ENCODE data around the gene PIWIL4. TPM values are rescaled to one million over a fixed set of nuclear protein-coding genes. Genes with fewer than 3 reads are reported as not detected.
A peak's percentile ranks its signal among the peaks of the same experiment; 100 is the strongest.

The PIWIL4 gene
- total RNA-seq, 1 experiment from 2014 or later, result not detected

DNA sequence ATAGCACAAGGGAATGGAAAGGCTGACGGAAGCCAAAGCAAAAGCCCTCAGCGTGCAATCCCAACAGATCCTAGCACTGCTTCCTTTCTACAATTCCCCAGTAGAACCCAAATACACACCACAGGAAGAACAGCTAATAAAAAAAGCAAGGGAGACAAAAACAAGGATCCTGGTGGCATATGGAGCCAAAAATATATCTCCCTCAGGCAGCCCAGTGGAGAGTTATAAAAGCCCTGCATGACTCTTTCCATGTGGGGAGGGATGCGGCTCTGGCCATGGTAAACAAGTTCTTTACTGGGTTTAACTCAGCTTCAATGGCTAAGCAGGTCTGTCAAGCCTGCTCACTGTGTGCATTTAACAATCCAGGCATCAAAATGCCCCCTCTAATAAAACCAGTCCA is 88.1 kb downstream of the PIWIL4 start:
- Histone ChIP-seq H3K23me2 (ENCODE audit: insufficient read length, low read depth, low read length, poor library complexity, severe bottlenecking) (no peaks in the 10 kb centered on the region), H3K27me3 (ENCODE audit: insufficient read depth, low read length) (no peaks in the 10 kb centered on the region), H3K27ac (ENCODE audit: insufficient read length, low read depth, low read length) (no peak overlapping the region), H4K91ac (ENCODE audit: insufficient read length, low read depth, low read length) (no peak overlapping the region), H3K4me2 (ENCODE audit: insufficient read depth, insufficient read length, low read length) (peak overlapping the region; percentile 26), H3K18ac (ENCODE audit: insufficient read length, low read depth, low read length) (no peak overlapping the region), H2AFZ (ENCODE audit: low read length) (no peak overlapping the region), H3K4ac (ENCODE audit: low read depth, low read length) (no peak overlapping the region), H3K79me1 (ENCODE audit: insufficient read depth, low read depth, low read length, poor library complexity, severe bottlenecking) (no peaks in the 10 kb centered on the region), H3T11ph (ENCODE audit: low read length) (no peak overlapping the region), H3K9ac (ENCODE audit: extremely low read depth, insufficient read length, low read length) (no peak overlapping the region), H3K9me3 (ENCODE audit: control insufficient read depth, low read depth, low read length) (no peaks in the 10 kb centered on the region), H3K4me1 (ENCODE audit: insufficient read depth, low read length) (peaks cover 17% of the 10 kb centered on the region; the same call in 1 of the 2 replicates), H3K56ac (ENCODE audit: insufficient read length, low read depth, low read length) (no peak overlapping the region), H3K79me2 (ENCODE audit: insufficient read depth, low read length) (peaks cover 17% of the 10 kb centered on the region; the same call in 1 of the 2 replicates), H2BK20ac (ENCODE audit: low read depth, low read length, poor library complexity, severe bottlenecking) (no peak overlapping the region), H3K14ac (ENCODE audit: insufficient read depth, low read length) (no peak overlapping the region), H4K8ac (replicated peaks; ENCODE audit: insufficient read length, low read depth, low read length) (no peak overlapping the region), H2BK15ac (ENCODE audit: low read depth, low read length) (no peak overlapping the region), H4K5ac (ENCODE audit: insufficient read length, low read depth, low read length) (peak overlapping the region; percentile 36), H2AK5ac (ENCODE audit: insufficient read length, low read length) (no peak overlapping the region), H2BK12ac (ENCODE audit: insufficient read length, low read depth, low read length) (no peak overlapping the region), H3K23ac (ENCODE audit: insufficient read length, low read depth, low read length) (no peak overlapping the region), H2BK120ac (ENCODE audit: low read depth, low read length, poor library complexity, severe bottlenecking) (peak overlapping the region; percentile 0), H2BK5ac (ENCODE audit: insufficient read length, low read length) (no peak overlapping the region), H4K20me1 (ENCODE audit: control insufficient read depth, insufficient read depth, insufficient read length) (no peaks in the 10 kb centered on the region)
- no CpG with 5 or more reads among the region's 3 CpGs for WGBS (ENCODE audit: extremely low coverage, insufficient read length, low lambda C conversion rate)
- Mint-ChIP-seq H3K27ac (peak overlapping the region; percentile 42 to 86 (median 57); a peak in 3 of 7 replicates), H3K4me1 (peaks cover 51 to 77% of the 10 kb centered on the region in 2 experiments), H3K9me3 (peaks cover 0 to 4% of the 10 kb centered on the region in 2 experiments; a peak in 3 of 5 replicates), H3K36me3 (ENCODE audit: insufficient read depth in 1 of 3, low read depth in 3 of 3) (peaks cover 14 to 70% (median 42%) of the 10 kb centered on the region in 3 experiments; a peak in 6 of 7 replicates), H3K27me3 (ENCODE audit: low read depth) (peaks cover 2% of the 10 kb centered on the region; the same call in 1 of the 2 replicates), H3K4me3 (peak overlapping the region; percentile 21 to 54; a peak in 1 of 5 replicates)
- DNase-seq, result peak; percentile 26
- TF ChIP-seq, protein P1, sequence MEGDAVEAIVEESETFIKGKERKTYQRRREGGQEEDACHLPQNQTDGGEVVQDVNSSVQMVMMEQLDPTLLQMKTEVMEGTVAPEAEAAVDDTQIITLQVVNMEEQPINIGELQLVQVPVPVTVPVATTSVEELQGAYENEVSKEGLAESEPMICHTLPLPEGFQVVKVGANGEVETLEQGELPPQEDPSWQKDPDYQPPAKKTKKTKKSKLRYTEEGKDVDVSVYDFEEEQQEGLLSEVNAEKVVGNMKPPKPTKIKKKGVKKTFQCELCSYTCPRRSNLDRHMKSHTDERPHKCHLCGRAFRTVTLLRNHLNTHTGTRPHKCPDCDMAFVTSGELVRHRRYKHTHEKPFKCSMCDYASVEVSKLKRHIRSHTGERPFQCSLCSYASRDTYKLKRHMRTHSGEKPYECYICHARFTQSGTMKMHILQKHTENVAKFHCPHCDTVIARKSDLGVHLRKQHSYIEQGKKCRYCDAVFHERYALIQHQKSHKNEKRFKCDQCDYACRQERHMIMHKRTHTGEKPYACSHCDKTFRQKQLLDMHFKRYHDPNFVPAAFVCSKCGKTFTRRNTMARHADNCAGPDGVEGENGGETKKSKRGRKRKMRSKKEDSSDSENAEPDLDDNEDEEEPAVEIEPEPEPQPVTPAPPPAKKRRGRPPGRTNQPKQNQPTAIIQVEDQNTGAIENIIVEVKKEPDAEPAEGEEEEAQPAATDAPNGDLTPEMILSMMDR (conservative IDR thresholded peaks at IDR 0.05), result no peak
